Mesendoderm (in vitro differentiated cells): Measurements from ENCODE around the gene BICD1.
A peak's percentile ranks its signal among the peaks of the same experiment; 100 is the strongest.

ENCODE experiments used
- DNase-seq: peaks from one replicate; pipeline ENCODE4 v3.0.0; 2013
- H2AK5ac ChIP-seq: 2 replicates; pipeline ENCODE4 v1.6.1; 2013; ENCODE audit warnings: low read length, inconsistent platforms
- H2BK120ac ChIP-seq: 2 replicates; pipeline ENCODE4 v1.6.1; 2013; ENCODE audit warnings: low read depth, mild to moderate bottlenecking, low read length, moderate library complexity, mixed read lengths
- H2BK15ac ChIP-seq: replicated peaks from 2 replicates; pipeline ENCODE4 v1.6.1; 2013; ENCODE audit warnings: low read depth, mild to moderate bottlenecking, moderate library complexity
- H2BK5ac ChIP-seq: 2 replicates; pipeline ENCODE4 v1.6.1; 2013; ENCODE audit warnings: low read length, inconsistent platforms
- H3K18ac ChIP-seq: 2 replicates; pipeline ENCODE4 v1.6.1; 2013; ENCODE audit warnings: mild to moderate bottlenecking, low read length, mixed read lengths
- H3K23ac ChIP-seq: one replicate; pipeline ENCODE4 v1.6.1; 2013; ENCODE audit warnings: low read length
- H3K27ac ChIP-seq: 2 replicates; pipeline ENCODE4 v1.5.1; 2013; ENCODE audit warnings: low read depth, mild to moderate bottlenecking, inconsistent platforms, low read length, moderate library complexity
- H3K27me3 ChIP-seq: 2 replicates; pipeline ENCODE4 v1.6.1; 2013; ENCODE audit warnings: low read length, control low read depth, mild to moderate bottlenecking, inconsistent platforms; ENCODE audit not compliant: insufficient read depth, poor library complexity
- H3K36me3 ChIP-seq: 2 replicates; pipeline ENCODE4 v1.6.1; 2013; ENCODE audit warnings: low read length, inconsistent platforms; ENCODE audit not compliant: control insufficient read depth, insufficient read depth
- H3K4ac ChIP-seq: one replicate; pipeline ENCODE4 v1.6.1; 2013; ENCODE audit warnings: low read depth, mild to moderate bottlenecking, low read length, moderate library complexity
- H3K4me1 ChIP-seq: 2 replicates; pipeline ENCODE4 v1.6.1; 2013; ENCODE audit warnings: low read depth, low read length, inconsistent platforms; ENCODE audit not compliant: control insufficient read depth
- H3K4me2 ChIP-seq: 2 replicates; pipeline ENCODE4 v1.6.1; 2013; ENCODE audit warnings: low read length
- H3K4me3 ChIP-seq: 2 replicates; pipeline ENCODE4 v1.5.1; 2013; ENCODE audit warnings: mild to moderate bottlenecking, low read length
- H3K56ac ChIP-seq: one replicate; pipeline ENCODE4 v1.6.1; 2013; ENCODE audit warnings: low read length
- H3K79me1 ChIP-seq: 2 replicates; pipeline ENCODE4 v1.6.1; 2013; ENCODE audit warnings: low read length, inconsistent platforms
- H3K79me2 ChIP-seq: 2 replicates; pipeline ENCODE4 v1.6.1; 2013; ENCODE audit warnings: mild to moderate bottlenecking, low read length; ENCODE audit not compliant: control insufficient read depth, insufficient read depth
- H3K9ac ChIP-seq: 2 replicates; pipeline ENCODE4 v1.6.1; 2013; ENCODE audit warnings: low read length, inconsistent platforms
- H4K5ac ChIP-seq: one replicate; pipeline ENCODE4 v1.6.1; 2013; ENCODE audit warnings: low read length
- H4K8ac ChIP-seq: one replicate; pipeline ENCODE4 v1.6.1; 2013; ENCODE audit warnings: low read depth, mild to moderate bottlenecking, control low read depth, low read length, moderate library complexity
- WGBS: extraction: QIAGEN DNeasy Blood & Tissue Kit; methylation state at CpG from one replicate; pipeline ENCODE4 v1.1.7; 2013; ENCODE audit warnings: low lambda C conversion rate, missing lambda C conversion rate; ENCODE audit not compliant: insufficient coverage; ENCODE audit errors: extremely low coverage; 5-methylcytosine and 5-hydroxymethylcytosine counted together

BICD1 gene

GRCh38 chr12:32120419-32120818 is 13.8 kb downstream of the BICD1 start:
- H3K9ac ChIP-seq: no peak overlapping the region
- H4K5ac ChIP-seq: no peak overlapping the region
- no peak overlapping the region for H3K23ac ChIP-seq
- WGBS: no CpG with 5 or more reads among the region's 2 CpGs
- H2BK15ac ChIP-seq: no peak overlapping the region
- no peak overlapping the region for H4K8ac ChIP-seq
- no peak overlapping the region for H2AK5ac ChIP-seq
- H2BK5ac ChIP-seq: no peak overlapping the region
- no peak overlapping the region for H2BK120ac ChIP-seq
- peaks cover 9% of the 10 kb centered on the region for H3K79me1 ChIP-seq
- H3K4me1 ChIP-seq: peaks cover 3% of the 10 kb centered on the region
- peaks cover 39% of the 10 kb centered on the region for H3K79me2 ChIP-seq
- H3K4ac ChIP-seq: no peak overlapping the region
- H3K27ac ChIP-seq: no peak overlapping the region
- no peaks in the 10 kb centered on the region for H3K36me3 ChIP-seq
- DNase-seq: peak; percentile 74
- H3K4me3 ChIP-seq: no peak overlapping the region
- no peak overlapping the region for H3K56ac ChIP-seq
- H3K27me3 ChIP-seq: no peaks in the 10 kb centered on the region
- H3K18ac ChIP-seq: no peak overlapping the region
- H3K4me2 ChIP-seq: no peak overlapping the region

- Histone ChIP-seq H3K4me1 (no peaks in the 10 kb centered on the region), H2BK120ac (no peak overlapping the region), H3K79me1 (peaks cover 7% of the 10 kb centered on the region), H3K9ac (no peak overlapping the region), H3K23ac (no peak overlapping the region), H3K4me3 (no peak overlapping the region), H3K56ac (no peak overlapping the region), H2AK5ac (no peak overlapping the region), H2BK5ac (no peak overlapping the region), H2BK15ac (no peak overlapping the region), H4K8ac (no peak overlapping the region), H4K5ac (no peak overlapping the region), H3K79me2 (peaks cover 36% of the 10 kb centered on the region), H3K27ac (no peak overlapping the region), H3K36me3 (no peaks in the 10 kb centered on the region), H3K4ac (no peak overlapping the region), H3K18ac (no peak overlapping the region), H3K27me3 (no peaks in the 10 kb centered on the region), H3K4me2 (no peak overlapping the region)
- DNase-seq: no peak
- WGBS: no CpG with 5 or more reads among the region's 1 CpG
These were observed 18.0 kb downstream of the BICD1 start for GRCh38 chr12:32124637-32125036.

- DNase-seq: no peak
- H2AK5ac ChIP-seq: no peak overlapping the region
- H2BK5ac ChIP-seq: no peak overlapping the region
- no peak overlapping the region for H4K8ac ChIP-seq
- no peak overlapping the region for H2BK120ac ChIP-seq
- no peaks in the 10 kb centered on the region for H3K27me3 ChIP-seq
- no peak overlapping the region for H4K5ac ChIP-seq
- no peak overlapping the region for H3K23ac ChIP-seq
- no peaks in the 10 kb centered on the region for H3K36me3 ChIP-seq
- H3K4ac ChIP-seq: no peak overlapping the region
- no peak overlapping the region for H2BK15ac ChIP-seq
- H3K9ac ChIP-seq: no peak overlapping the region
- no CpG with 5 or more reads among the region's 7 CpGs for WGBS
- H3K79me2 ChIP-seq: peaks cover 38% of the 10 kb centered on the region
- no peaks in the 10 kb centered on the region for H3K4me1 ChIP-seq
- H3K56ac ChIP-seq: no peak overlapping the region
- H3K4me3 ChIP-seq: no peak overlapping the region
- peaks cover 7% of the 10 kb centered on the region for H3K79me1 ChIP-seq
- H3K18ac ChIP-seq: no peak overlapping the region
- H3K4me2 ChIP-seq: no peak overlapping the region
- H3K27ac ChIP-seq: no peak overlapping the region
These were observed 18.9 kb downstream of the BICD1 start for GRCh38 chr12:32125455-32126084.

- Histone ChIP-seq H4K8ac (no peak overlapping the region), H4K5ac (no peak overlapping the region), H3K4me3 (no peak overlapping the region), H3K23ac (no peak overlapping the region), H3K56ac (no peak overlapping the region), H2BK15ac (no peak overlapping the region), H2AK5ac (no peak overlapping the region), H2BK5ac (no peak overlapping the region), H3K9ac (no peak overlapping the region), H3K27me3 (no peaks in the 10 kb centered on the region), H3K27ac (no peak overlapping the region), H3K36me3 (no peaks in the 10 kb centered on the region), H3K79me2 (peaks cover 39% of the 10 kb centered on the region), H2BK120ac (no peak overlapping the region), H3K4ac (no peak overlapping the region), H3K18ac (no peak overlapping the region), H3K79me1 (peaks cover 8% of the 10 kb centered on the region), H3K4me2 (no peak overlapping the region), H3K4me1 (no peaks in the 10 kb centered on the region)
- DNase-seq: no peak
- WGBS: no CpG with 5 or more reads among the region's 2 CpGs
These were observed 20.1 kb downstream of the BICD1 start for GRCh38 chr12:32126720-32127119.

GRCh38 chr12:32131666-32132065 is 25.0 kb downstream of the BICD1 start:
- no peak overlapping the region for H2BK5ac ChIP-seq
- no CpG with 5 or more reads among the region's 5 CpGs for WGBS

More at GRCh38 chr12:32131666-32132065, 25.0 kb downstream of the BICD1 start:
- H3K79me1 ChIP-seq: peaks cover 13% of the 10 kb centered on the region
- H3K4ac ChIP-seq: no peak overlapping the region
- DNase-seq: no peak
- H2BK15ac ChIP-seq: no peak overlapping the region
- no peak overlapping the region for H3K4me3 ChIP-seq
- H3K56ac ChIP-seq: no peak overlapping the region
- H3K4me2 ChIP-seq: no peak overlapping the region
- no peak overlapping the region for H3K23ac ChIP-seq
- no peaks in the 10 kb centered on the region for H3K27me3 ChIP-seq
- no peak overlapping the region for H4K5ac ChIP-seq
- H3K36me3 ChIP-seq: no peaks in the 10 kb centered on the region
- H4K8ac ChIP-seq: no peak overlapping the region
- H3K4me1 ChIP-seq: no peaks in the 10 kb centered on the region
- no peak overlapping the region for H3K18ac ChIP-seq
- H2BK120ac ChIP-seq: no peak overlapping the region
- no peak overlapping the region for H3K9ac ChIP-seq
- no peak overlapping the region for H3K27ac ChIP-seq
- peaks cover 27% of the 10 kb centered on the region for H3K79me2 ChIP-seq
- no peak overlapping the region for H2AK5ac ChIP-seq
